Progenitor cell of endocrine pancreas (in vitro differentiated cells): Measurements from ENCODE around the gene PILRB. TPM values are rescaled to one million over a fixed set of nuclear protein-coding genes. Genes with fewer than 3 reads are reported as not detected.
"Not testable (repeated sequence)": the region's sequence is repeated elsewhere in the genome, so short reads cannot be mapped to it uniquely, and the experiment has no call there.

Source experiments
- DNase-seq: peaks from one replicate; pipeline ENCODE4 v3.0.0; 2021; ENCODE audit warnings: low spot score; ENCODE audit not compliant: unreplicated experiment
- H3K27ac Mint-ChIP-seq: 2 replicates; pipeline ENCODE4 v1.8.0; 2021; ENCODE audit warnings: mild to moderate bottlenecking, moderate library complexity, mixed read lengths
- H3K27me3 Mint-ChIP-seq: 2 replicates; pipeline ENCODE4 v1.8.0; 2021; ENCODE audit warnings: mixed read lengths
- H3K36me3 Mint-ChIP-seq: 2 replicates; pipeline ENCODE4 v1.8.0; 2022; ENCODE audit warnings: mixed read lengths; ENCODE audit not compliant: insufficient read depth
- H3K4me1 Mint-ChIP-seq: 2 replicates; pipeline ENCODE4 v1.8.0; 2021; ENCODE audit warnings: low read depth, mixed read lengths
- H3K4me3 Mint-ChIP-seq: 2 replicates; pipeline ENCODE4 v1.8.0; 2021; ENCODE audit warnings: low read depth, mild to moderate bottlenecking, moderate library complexity, mixed read lengths
- H3K9me3 Mint-ChIP-seq: 2 replicates; pipeline ENCODE4 v1.8.0; 2021; ENCODE audit warnings: low read depth, mixed read lengths
- CTCF ChIP-seq: fragments of 200-600 bp; sonication (generic); IDR thresholded peaks from one replicate; pipeline ENCODE4 v1.5.0; 2021; ENCODE audit warnings: antibody characterized with exemption, mild to moderate bottlenecking; ENCODE audit not compliant: unreplicated experiment
- total RNA-seq: library from RNA; stranded (reverse); gene quantifications from 2 replicates; pipeline ENCODE4 v1.2.1, GENCODE V29; 2021

The PILRB gene
- total RNA-seq, 1 donor from 2014 or later = 67.9 TPM

- H3K9me3 Mint-ChIP-seq = no peaks in the 10 kb centered on the region
- no peak for TF ChIP-seq CTCF
- H3K36me3 Mint-ChIP-seq = peaks cover 30% of the 10 kb centered on the region
These were observed 6.6 kb downstream of the PILRB start for GRCh38 chr7:100364480-100364879.

GRCh38 chr7:100365998-100366367 lies 8.1 kb downstream of the PILRB start:
- not testable (repeated sequence) for H3K27me3 Mint-ChIP-seq, DNase-seq, H3K9me3 Mint-ChIP-seq, H3K4me1 Mint-ChIP-seq, H3K27ac Mint-ChIP-seq, H3K4me3 Mint-ChIP-seq
- H3K36me3 Mint-ChIP-seq = peaks cover 21% of the 10 kb centered on the region

More at GRCh38 chr7:100364480-100364879, 6.6 kb downstream of the PILRB start:
- H3K4me3 Mint-ChIP-seq = no peak overlapping the region
- no peak overlapping the region for H3K27ac Mint-ChIP-seq
- no peak for DNase-seq
- no peaks in the 10 kb centered on the region for H3K27me3 Mint-ChIP-seq
- H3K4me1 Mint-ChIP-seq = no peaks in the 10 kb centered on the region

GRCh38 chr7:100366411-100367250 lies 8.7 kb downstream of the PILRB start:
- no peak overlapping the region for H3K4me3 Mint-ChIP-seq
- H3K4me1 Mint-ChIP-seq = no peaks in the 10 kb centered on the region
- H3K36me3 Mint-ChIP-seq = peaks cover 21% of the 10 kb centered on the region

GRCh38 chr7:100367251-100367620 lies 9.3 kb downstream of the PILRB start:
- H3K27ac Mint-ChIP-seq = peak overlapping the region; percentile 43
- no peak for DNase-seq
- no peaks in the 10 kb centered on the region for H3K27me3 Mint-ChIP-seq
- peaks cover 20% of the 10 kb centered on the region for H3K36me3 Mint-ChIP-seq
- no peaks in the 10 kb centered on the region for H3K4me1 Mint-ChIP-seq
- no peaks in the 10 kb centered on the region for H3K9me3 Mint-ChIP-seq
- no peak for TF ChIP-seq CTCF
- H3K4me3 Mint-ChIP-seq = no peak overlapping the region

More at GRCh38 chr7:100366411-100367250, 8.7 kb downstream of the PILRB start:
- TF ChIP-seq CTCF = no peak
- Mint-ChIP-seq H3K27ac (no peak overlapping the region), H3K9me3 (no peaks in the 10 kb centered on the region), H3K27me3 (no peaks in the 10 kb centered on the region)
- no peak for DNase-seq

GRCh38 chr7:100367676-100368613 lies 10.0 kb downstream of the PILRB start:
- Mint-ChIP-seq H3K27me3 (no peaks in the 10 kb centered on the region), H3K4me3 (no peak overlapping the region), H3K9me3 (no peaks in the 10 kb centered on the region), H3K27ac (no peak overlapping the region), H3K36me3 (peaks cover 20% of the 10 kb centered on the region), H3K4me1 (no peaks in the 10 kb centered on the region)
- no peak for TF ChIP-seq CTCF
- DNase-seq = no peak
